ENCODE data around the gene ATP10A. TPM values are rescaled to one million over a fixed set of nuclear protein-coding genes. Genes with fewer than 3 reads are reported as not detected.

Gene ATP10A
- total RNA-seq, 3 donors from 2014 or later, result 6.4 to 17.4 (median 7.2) TPM

DNA sequence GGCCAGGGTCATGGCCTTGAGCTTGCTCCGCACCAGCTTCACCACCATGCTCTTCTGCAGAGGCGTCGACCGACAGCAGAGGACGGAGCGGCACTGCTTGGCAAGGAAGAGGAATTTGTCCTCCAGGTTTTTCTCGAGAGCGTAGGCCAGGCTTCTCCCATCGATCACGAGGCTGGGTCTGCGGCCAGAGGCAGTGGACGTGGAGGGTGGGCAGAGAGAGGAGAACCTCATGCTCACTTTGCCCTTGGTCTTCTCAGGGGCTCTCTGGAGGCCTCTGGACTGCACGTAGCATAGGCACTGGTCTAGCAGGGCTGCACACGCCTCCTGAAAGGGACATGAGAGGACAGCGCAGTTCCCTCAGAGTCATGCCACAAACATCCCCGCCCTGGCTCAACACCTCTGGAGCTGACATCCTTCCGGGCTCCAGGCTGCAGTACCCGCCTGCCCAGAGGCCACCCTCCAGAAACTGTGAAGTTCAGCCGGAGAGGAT, 168.3 kb downstream of the ATP10A start:
- Histone ChIP-seq H3K9me3 (no peaks in the 10 kb centered on the region), H3K4me1 (no peaks in the 10 kb centered on the region), H3K36me3 (no peaks in the 10 kb centered on the region), H3K27me3 (no peaks in the 10 kb centered on the region), H3K4me3 (no peak overlapping the region), H3K27ac (no peak overlapping the region)
- intact Hi-C loops (cut with DNase I; ENCODE audit: low total_unique reads), result no loop called here
- DNase-seq (ENCODE audit: low spot score in 2 of 2), result peak in 1 of 2 donors; percentile 25
- TF ChIP-seq POLR2AphosphoS5 (IDR thresholded peaks at IDR 0.05) (no peak), POLR2A (IDR thresholded peaks at IDR 0.05) (no peak)
- TF ChIP-seq, protein P1, sequence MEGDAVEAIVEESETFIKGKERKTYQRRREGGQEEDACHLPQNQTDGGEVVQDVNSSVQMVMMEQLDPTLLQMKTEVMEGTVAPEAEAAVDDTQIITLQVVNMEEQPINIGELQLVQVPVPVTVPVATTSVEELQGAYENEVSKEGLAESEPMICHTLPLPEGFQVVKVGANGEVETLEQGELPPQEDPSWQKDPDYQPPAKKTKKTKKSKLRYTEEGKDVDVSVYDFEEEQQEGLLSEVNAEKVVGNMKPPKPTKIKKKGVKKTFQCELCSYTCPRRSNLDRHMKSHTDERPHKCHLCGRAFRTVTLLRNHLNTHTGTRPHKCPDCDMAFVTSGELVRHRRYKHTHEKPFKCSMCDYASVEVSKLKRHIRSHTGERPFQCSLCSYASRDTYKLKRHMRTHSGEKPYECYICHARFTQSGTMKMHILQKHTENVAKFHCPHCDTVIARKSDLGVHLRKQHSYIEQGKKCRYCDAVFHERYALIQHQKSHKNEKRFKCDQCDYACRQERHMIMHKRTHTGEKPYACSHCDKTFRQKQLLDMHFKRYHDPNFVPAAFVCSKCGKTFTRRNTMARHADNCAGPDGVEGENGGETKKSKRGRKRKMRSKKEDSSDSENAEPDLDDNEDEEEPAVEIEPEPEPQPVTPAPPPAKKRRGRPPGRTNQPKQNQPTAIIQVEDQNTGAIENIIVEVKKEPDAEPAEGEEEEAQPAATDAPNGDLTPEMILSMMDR (IDR thresholded peaks at IDR 0.05), result no peak

DNA sequence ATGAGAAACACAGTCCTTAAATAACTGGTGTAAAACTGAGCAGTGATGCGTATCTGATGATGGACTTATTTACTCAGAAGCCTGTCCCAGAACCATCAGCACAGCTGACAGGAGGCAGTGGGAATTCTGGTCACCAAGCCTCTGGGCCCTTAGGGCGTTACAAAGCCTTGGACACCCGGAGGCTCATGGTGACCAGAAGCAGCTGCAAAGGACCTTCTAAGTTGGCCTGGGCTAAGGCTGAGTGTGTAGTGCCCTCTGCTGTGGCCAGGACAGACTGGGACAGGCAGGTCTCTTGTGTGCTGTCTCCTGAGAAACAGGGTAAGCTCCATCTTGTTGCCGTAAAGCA, 168.9 kb downstream of the ATP10A start:
- Histone ChIP-seq H3K4me3 (no peak overlapping the region), H3K4me1 (no peaks in the 10 kb centered on the region), H3K9me3 (no peaks in the 10 kb centered on the region), H3K27ac (no peak overlapping the region), H3K27me3 (no peaks in the 10 kb centered on the region), H3K36me3 (no peaks in the 10 kb centered on the region)
- no peak for DNase-seq (ENCODE audit: low spot score in 2 of 2)
- TF ChIP-seq, protein P1 (IDR thresholded peaks at IDR 0.05), result no peak
- no peak for TF ChIP-seq POLR2AphosphoS5 (IDR thresholded peaks at IDR 0.05)
- intact Hi-C loops (cut with DNase I; ENCODE audit: low total_unique reads), result no loop called here

DNA sequence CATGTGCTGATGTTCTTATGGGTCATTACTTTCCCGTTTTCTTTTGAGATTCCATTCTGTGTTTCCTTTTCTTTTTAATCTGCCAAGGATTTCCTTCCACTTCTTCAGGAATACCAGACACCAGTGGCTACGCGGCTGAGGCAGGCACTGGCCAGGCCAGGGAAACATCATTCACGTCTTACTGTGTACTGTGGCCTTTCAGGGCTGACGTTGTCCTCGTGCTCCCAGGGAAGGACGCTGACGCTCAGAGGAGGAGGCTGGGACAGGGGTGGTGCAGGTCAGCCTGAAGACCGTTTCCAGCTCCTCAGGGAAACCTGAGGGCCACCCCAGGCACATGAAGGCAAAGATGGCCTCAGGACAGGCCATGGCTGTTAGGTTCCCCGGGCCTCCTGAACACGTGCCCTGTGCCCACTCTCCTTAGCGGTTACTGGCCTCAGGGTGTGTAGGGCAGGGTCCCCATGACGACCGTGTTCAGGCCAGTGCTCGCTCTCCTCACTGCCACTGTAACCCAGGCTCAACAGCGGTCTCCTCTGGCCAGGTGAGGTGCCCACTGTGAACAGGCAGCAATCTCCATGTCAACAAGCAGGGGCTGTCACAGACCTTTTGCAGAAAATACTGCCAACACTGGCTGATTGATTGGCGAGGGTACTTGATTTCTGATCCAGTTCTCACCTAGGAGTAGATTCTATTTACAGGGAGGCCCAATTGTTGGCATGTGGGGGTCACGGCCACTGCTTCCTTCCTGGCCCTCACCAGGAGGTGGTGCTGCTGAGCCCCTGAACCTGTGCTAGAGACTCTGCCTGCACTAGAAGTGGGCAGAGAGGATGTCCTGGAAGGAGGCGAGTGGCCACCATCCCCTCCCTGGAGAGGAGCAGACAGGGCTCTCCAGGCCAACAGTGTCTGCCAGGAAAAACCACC, 169.5 kb downstream of the ATP10A start:
- no peaks in the 10 kb centered on the region for H3K27me3 ChIP-seq
- no peak overlapping the region for H3K4me3 ChIP-seq
- intact Hi-C loops (cut with DNase I; ENCODE audit: low total_unique reads), result no loop called here
- H3K36me3 ChIP-seq, result no peaks in the 10 kb centered on the region
- no peak overlapping the region for H3K27ac ChIP-seq
- peak in 1 of 2 donors; percentile 50 for DNase-seq (ENCODE audit: low spot score in 2 of 2)
- no peaks in the 10 kb centered on the region for H3K4me1 ChIP-seq
- TF ChIP-seq POLR2A (IDR thresholded peaks at IDR 0.05) (no peak), POLR2AphosphoS5 (IDR thresholded peaks at IDR 0.05) (no peak)
- TF ChIP-seq, protein P1 (IDR thresholded peaks at IDR 0.05), result peak in 2 of 3 donors; percentile 30 to 36
- no peaks in the 10 kb centered on the region for H3K9me3 ChIP-seq

DNA sequence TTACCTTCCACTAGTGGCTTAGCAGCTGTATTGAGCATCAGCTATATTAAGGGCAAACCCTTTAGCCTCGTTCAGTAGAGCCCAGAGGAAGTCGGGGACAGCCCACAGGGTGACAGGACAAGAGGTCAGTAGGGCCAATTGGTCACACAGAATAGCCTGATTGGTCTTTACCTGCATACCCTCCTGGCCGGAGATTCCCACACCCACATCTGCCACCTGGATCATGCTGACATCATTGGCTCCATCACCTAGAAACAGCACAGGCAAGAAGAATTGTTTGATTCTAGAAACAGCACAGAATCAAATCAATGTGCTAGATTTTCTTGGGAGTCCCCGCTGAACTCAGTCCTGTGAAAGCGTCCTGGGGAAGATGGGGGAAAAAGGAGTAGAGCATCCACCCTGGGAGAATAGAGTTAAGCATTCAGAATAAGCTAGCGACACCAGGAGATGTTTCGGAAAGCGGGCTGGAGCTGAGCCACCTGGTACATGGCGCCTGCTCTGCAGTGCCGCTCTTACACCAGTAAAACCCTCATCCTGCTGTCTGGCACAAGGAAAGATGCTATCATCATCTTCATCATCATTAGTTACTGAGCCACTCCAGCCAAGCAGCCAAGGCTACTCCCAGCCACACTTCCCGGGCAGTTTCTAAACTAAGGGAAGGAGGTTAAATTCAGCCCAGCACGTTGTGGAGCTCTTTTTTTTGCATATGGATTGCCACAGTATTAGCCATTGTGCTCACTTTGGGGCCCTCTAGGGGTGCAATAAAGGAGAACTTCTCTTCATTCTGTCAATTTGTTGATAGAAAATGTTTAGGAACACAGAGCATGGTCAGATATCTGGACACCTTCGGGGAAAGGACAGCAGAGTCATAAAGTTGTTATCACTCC, 171.3 kb downstream of the ATP10A start:
- no peaks in the 10 kb centered on the region for H3K4me1 ChIP-seq
- H3K36me3 ChIP-seq, result no peaks in the 10 kb centered on the region
- TF ChIP-seq POLR2AphosphoS5 (IDR thresholded peaks at IDR 0.05), result no peak
- TF ChIP-seq, protein P1 (IDR thresholded peaks at IDR 0.05), result no peak
- TF ChIP-seq POLR2A (IDR thresholded peaks at IDR 0.05), result no peak
- intact Hi-C loops (cut with DNase I; ENCODE audit: low total_unique reads), result no loop called here
- H3K9me3 ChIP-seq, result no peaks in the 10 kb centered on the region
- no peak overlapping the region for H3K27ac ChIP-seq
- peak in 1 of 2 donors; percentile 24 for DNase-seq (ENCODE audit: low spot score in 2 of 2)
- no peaks in the 10 kb centered on the region for H3K27me3 ChIP-seq
- H3K4me3 ChIP-seq, result no peak overlapping the region
